ENCODE measurements around the gene NUP37.
"Not testable (repeated sequence)": the region's sequence is repeated elsewhere in the genome, so short reads cannot be mapped to it uniquely, and the experiment has no call there.

Gene NUP37

GRCh38 chr12:102095677-102096263 is 24.1 kb downstream of the NUP37 start:
- no peak for FAIRE-seq
- peak; percentile 10 for DNase-seq (ENCODE audit: insufficient read length, low spot score)

- DNase-seq (ENCODE audit: insufficient read length, low spot score) (no peak), FAIRE-seq (no peak)
Observed at GRCh38 chr12:102093319-102093718, 26.6 kb downstream of the NUP37 start.

- DNase-seq (ENCODE audit: insufficient read length, low spot score); FAIRE-seq: not testable (repeated sequence)
Observed at GRCh38 chr12:102089228-102089835, 30.6 kb downstream of the NUP37 start.

GRCh38 chr12:102080842-102081241 is 39.1 kb downstream of the NUP37 start:
- DNase-seq (ENCODE audit: insufficient read length, low spot score) (no peak), FAIRE-seq (no peak)

GRCh38 chr12:102072092-102072491 is 47.8 kb downstream of the NUP37 start:
- not testable (repeated sequence) for FAIRE-seq; DNase-seq (ENCODE audit: insufficient read length, low spot score)

GRCh38 chr12:102069707-102070106 is 50.2 kb downstream of the NUP37 start:
- DNase-seq (ENCODE audit: insufficient read length, low spot score) = no peak
- FAIRE-seq = no peak

GRCh38 chr12:102067574-102068258 is 52.2 kb downstream of the NUP37 start:
- no peak for FAIRE-seq
- DNase-seq (ENCODE audit: insufficient read length, low spot score) = no peak

GRCh38 chr12:102064476-102064875 is 55.4 kb downstream of the NUP37 start:
- FAIRE-seq (no peak), DNase-seq (ENCODE audit: insufficient read length, low spot score) (no peak)

- DNase-seq (ENCODE audit: insufficient read length, low spot score) (no peak), FAIRE-seq (no peak)
Observed at GRCh38 chr12:102063069-102063468, 56.8 kb downstream of the NUP37 start.

GRCh38 chr12:102062419-102062806 is 57.5 kb downstream of the NUP37 start:
- no peak for FAIRE-seq

GRCh38 chr12:102061560-102062418 is 58.1 kb downstream of the NUP37 start, which contains the start of gene WASHC3:
WASHC3 (minus strand) TSS chr12:102061991; CDS start chr12:102061962, 29 bp downstream.
- FAIRE-seq (no peak), DNase-seq (ENCODE audit: insufficient read length, low spot score) (peak; percentile 87)

More at GRCh38 chr12:102062419-102062806, 57.5 kb downstream of the NUP37 start:
- DNase-seq (ENCODE audit: insufficient read length, low spot score) = no peak

GRCh38 chr12:102061096-102061559 is 58.8 kb downstream of the NUP37 start:
- DNase-seq (ENCODE audit: insufficient read length, low spot score) = no peak
- FAIRE-seq = no peak

GRCh38 chr12:102059343-102059742 is 60.6 kb downstream of the NUP37 start:
- FAIRE-seq (no peak), DNase-seq (ENCODE audit: insufficient read length, low spot score) (no peak)

GRCh38 chr12:102054345-102054744 is 65.6 kb downstream of the NUP37 start:
- FAIRE-seq = no peak
- no peak for DNase-seq (ENCODE audit: insufficient read length, low spot score)

GRCh38 chr12:102053062-102053349 is 66.9 kb downstream of the NUP37 start:
- FAIRE-seq (no peak), DNase-seq (ENCODE audit: insufficient read length, low spot score) (no peak)

- no peak for FAIRE-seq
Observed at GRCh38 chr12:102052192-102053061, 67.5 kb downstream of the NUP37 start.

GRCh38 chr12:102051431-102051965 is 68.4 kb downstream of the NUP37 start:
- no peak for DNase-seq (ENCODE audit: insufficient read length, low spot score)
- no peak for FAIRE-seq

More at GRCh38 chr12:102052192-102053061, 67.5 kb downstream of the NUP37 start:
- no peak for DNase-seq (ENCODE audit: insufficient read length, low spot score)

- no peak for FAIRE-seq
- no peak for DNase-seq (ENCODE audit: insufficient read length, low spot score)
Observed at GRCh38 chr12:102050660-102051430, 69.1 kb downstream of the NUP37 start.

- DNase-seq (ENCODE audit: insufficient read length, low spot score) = no peak
- FAIRE-seq = no peak
Observed at GRCh38 chr12:102043928-102044327, 76.0 kb downstream of the NUP37 start.

All from HTR-8/SVneo (cell line).